ENCODE measurements around the gene COL18A1. TPM values are rescaled to one million over a fixed set of nuclear protein-coding genes. Genes with fewer than 3 reads are reported as not detected.

COL18A1 gene
- total and polyA plus RNA-seq, 10 donors = 35.0 to 208 (median 86.4) TPM

DNA sequence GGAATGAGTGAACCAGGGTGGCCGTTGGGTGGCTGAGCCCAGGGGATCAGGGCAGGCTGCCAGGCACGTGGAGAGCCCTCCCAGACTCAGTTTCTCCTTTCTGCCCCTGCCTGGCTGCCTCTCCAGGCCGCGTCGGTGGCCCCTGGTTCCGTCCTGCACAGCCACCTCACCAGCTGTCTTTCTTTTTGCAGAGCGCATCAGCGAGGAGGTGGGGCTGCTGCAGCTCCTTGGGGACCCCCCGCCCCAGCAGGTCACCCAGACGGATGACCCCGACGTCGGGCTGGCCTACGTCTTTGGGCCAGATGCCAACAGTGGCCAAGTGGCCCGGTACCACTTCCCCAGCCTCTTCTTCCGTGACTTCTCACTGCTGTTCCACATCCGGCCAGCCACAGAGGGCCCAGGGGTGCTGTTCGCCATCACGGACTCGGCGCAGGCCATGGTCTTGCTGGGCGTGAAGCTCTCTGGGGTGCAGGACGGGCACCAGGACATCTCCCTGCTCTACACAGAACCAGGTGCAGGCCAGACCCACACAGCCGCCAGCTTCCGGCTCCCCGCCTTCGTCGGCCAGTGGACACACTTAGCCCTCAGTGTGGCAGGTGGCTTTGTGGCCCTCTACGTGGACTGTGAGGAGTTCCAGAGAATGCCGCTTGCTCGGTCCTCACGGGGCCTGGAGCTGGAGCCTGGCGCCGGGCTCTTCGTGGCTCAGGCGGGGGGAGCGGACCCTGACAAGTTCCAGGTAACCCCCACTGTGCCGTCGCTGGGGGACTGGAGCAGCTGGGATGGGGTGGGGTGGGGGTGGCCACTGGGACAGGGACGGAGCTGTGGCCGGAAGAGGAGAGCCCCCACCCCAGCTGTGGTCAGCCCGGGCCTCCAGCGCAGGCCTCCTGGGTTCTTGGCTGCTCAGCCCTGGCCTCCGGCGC, 63.3 kb downstream of the COL18A1 start:
- Histone ChIP-seq H3K27me3 (replicated peaks in 1 of 7) (peaks cover 0 to 19% (median 0%) of the 10 kb centered on the region in 7 donors), H3K9me3 (peaks cover 0 to 2% (median 0%) of the 10 kb centered on the region in 8 donors), H3K4me1 (peaks cover 0 to 54% (median 22%) of the 10 kb centered on the region in 6 donors), H3K4me3 (no peak overlapping the region), H3K27ac (peak overlapping the region in 1 of 8 donors; percentile 76), H3K36me3 (peaks cover 0 to 12% (median 0%) of the 10 kb centered on the region in 6 donors)
- WGBS, 5 donors = 89 to 94% (median 90%) methylated on average over 31 to 45 of the region's 45 CpGs
- intact Hi-C loops (cut with DNase I; ENCODE audit: low total_unique reads) = no loop called here
- TF ChIP-seq POLR2AphosphoS5 (IDR thresholded peaks at IDR 0.05) (no peak), CTCF (IDR thresholded peaks at IDR 0.05 in 8 of 11, conservative IDR thresholded peaks at IDR 0.05 in 3 of 11) (no peak), POLR2A (IDR thresholded peaks at IDR 0.05) (no peak)
- DNase-seq = peak; percentile 72

DNA sequence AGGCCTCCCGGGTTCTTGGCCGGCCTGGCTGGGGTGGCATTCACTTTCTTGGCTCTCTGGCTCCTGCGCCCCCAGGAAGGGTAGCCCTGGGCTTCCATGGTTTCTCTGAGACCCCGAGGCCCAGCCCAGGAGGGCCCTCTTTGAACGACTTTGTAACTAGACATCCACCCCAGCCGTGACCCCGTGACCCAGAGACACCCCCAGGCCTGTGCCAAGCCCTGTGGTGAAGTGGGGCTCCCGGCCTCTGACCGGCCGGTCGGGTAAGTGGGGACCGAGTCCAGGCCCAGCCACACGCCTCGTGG, 64.0 kb downstream of the COL18A1 start:
- Histone ChIP-seq H3K27me3 (replicated peaks in 1 of 7) (peaks cover 0 to 16% (median 0%) of the 10 kb centered on the region in 7 donors), H3K4me1 (peaks cover 0 to 60% (median 25%) of the 10 kb centered on the region in 6 donors), H3K36me3 (peaks cover 0 to 12% (median 0%) of the 10 kb centered on the region in 6 donors), H3K27ac (peak overlapping the region in 1 of 8 donors; percentile 76), H3K4me3 (no peak overlapping the region), H3K9me3 (no peaks in the 10 kb centered on the region)
- no peak for TF ChIP-seq CTCF (IDR thresholded peaks at IDR 0.05 in 8 of 11, conservative IDR thresholded peaks at IDR 0.05 in 3 of 11)
- no peak for TF ChIP-seq POLR2AphosphoS5 (IDR thresholded peaks at IDR 0.05)
- no peak for TF ChIP-seq POLR2A (IDR thresholded peaks at IDR 0.05)
- peak; percentile 64 for DNase-seq
- WGBS, 5 donors = 89 to 95% (median 91%) methylated on average over 12 to 14 of the region's 14 CpGs
- intact Hi-C loops (cut with DNase I; ENCODE audit: low total_unique reads) = no loop called here

- H3K27ac ChIP-seq = peak overlapping the region in 5 of 8 donors; percentile 33 to 76 (median 71)
- TF ChIP-seq POLR2AphosphoS5 (IDR thresholded peaks at IDR 0.05) = no peak
- no peak for TF ChIP-seq CTCF (IDR thresholded peaks at IDR 0.05 in 8 of 11, conservative IDR thresholded peaks at IDR 0.05 in 3 of 11)
- no peak for TF ChIP-seq POLR2A (IDR thresholded peaks at IDR 0.05)
- peaks cover 0 to 12% (median 0%) of the 10 kb centered on the region in 6 donors for H3K36me3 ChIP-seq
- H3K9me3 ChIP-seq = no peaks in the 10 kb centered on the region
- intact Hi-C loops (cut with DNase I; ENCODE audit: low total_unique reads) = no loop called here
- DNase-seq = peak; percentile 61
- H3K27me3 ChIP-seq (replicated peaks in 1 of 7) = peaks cover 0 to 11% (median 0%) of the 10 kb centered on the region in 7 donors
- WGBS, 5 donors = 72 to 88% (median 81%) methylated on average over 17 to 24 of the region's 24 CpGs
- H3K4me1 ChIP-seq = peaks cover 0 to 60% (median 25%) of the 10 kb centered on the region in 6 donors
- no peak overlapping the region for H3K4me3 ChIP-seq
Measured at GRCh38 chr21:45469273-45470086, 64.5 kb downstream of the COL18A1 start.

Measured in spleen (tissue), 11 donors.